K562 (cell line): ENCODE measurements around the gene IRS2.
A peak's percentile ranks its signal among the peaks of the same experiment; 100 is the strongest.

Source experiments
- NFE2 ChIP-seq: IDR thresholded peaks from 2 replicates; pipeline ENCODE4 v1.6.1; 2014; ENCODE audit warnings: antibody characterized with exemption, low read depth
- SOX6 ChIP-seq: fragments of 450-650 bp; IDR thresholded peaks from 2 replicates; pipeline ENCODE4 v1.6.1; 2014; ENCODE audit warnings: mild to moderate bottlenecking
- TF ChIP-seq, protein P1 (sequence below), 2 experiments: fragments of 450-650 bp in 1 of 2; sonication (generic) in 1 of 2; formaldehyde crosslinking in 1 of 2; IDR thresholded peaks in 1 of 2; conservative IDR thresholded peaks in 1 of 2; 2 replicates each; pipeline versions ENCODE4 v1.6.1 to v1.8.1; 2016 to 2023; ENCODE audit warnings: mild to moderate bottlenecking in 2 of 2, moderate library complexity in 2 of 2, inconsistent platforms in 1 of 2, missing genetic modification reagents in 1 of 2
- TF ChIP-seq, protein P2 (sequence below): IDR thresholded peaks from 3 replicates; pipeline ENCODE4 v1.6.1; 2011; ENCODE audit warnings: borderline replicate concordance, mild to moderate bottlenecking; ENCODE audit not compliant: insufficient read length, insufficient read depth

- peak; percentile 85 for TF ChIP-seq NFE2
- TF ChIP-seq, protein P1, sequence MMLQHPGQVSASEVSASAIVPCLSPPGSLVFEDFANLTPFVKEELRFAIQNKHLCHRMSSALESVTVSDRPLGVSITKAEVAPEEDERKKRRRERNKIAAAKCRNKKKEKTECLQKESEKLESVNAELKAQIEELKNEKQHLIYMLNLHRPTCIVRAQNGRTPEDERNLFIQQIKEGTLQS (IDR thresholded peaks at IDR 0.05) = no peak
- TF ChIP-seq, protein P1 (CRISPR knock-in tag; conservative IDR thresholded peaks at IDR 0.05) = no peak
- peak; percentile 42; the same call in 1 of the 2 replicates for TF ChIP-seq SOX6
- TF ChIP-seq, protein P2, sequence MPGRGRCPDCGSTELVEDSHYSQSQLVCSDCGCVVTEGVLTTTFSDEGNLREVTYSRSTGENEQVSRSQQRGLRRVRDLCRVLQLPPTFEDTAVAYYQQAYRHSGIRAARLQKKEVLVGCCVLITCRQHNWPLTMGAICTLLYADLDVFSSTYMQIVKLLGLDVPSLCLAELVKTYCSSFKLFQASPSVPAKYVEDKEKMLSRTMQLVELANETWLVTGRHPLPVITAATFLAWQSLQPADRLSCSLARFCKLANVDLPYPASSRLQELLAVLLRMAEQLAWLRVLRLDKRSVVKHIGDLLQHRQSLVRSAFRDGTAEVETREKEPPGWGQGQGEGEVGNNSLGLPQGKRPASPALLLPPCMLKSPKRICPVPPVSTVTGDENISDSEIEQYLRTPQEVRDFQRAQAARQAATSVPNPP = no peak
Observed at GRCh38 chr13:109790942-109791605, 4.7 kb upstream of the IRS2 start.
